ENCODE measurements around the gene ANKS6.

Gene ANKS6

GRCh38 chr9:98742325-98743280 is 53.8 kb downstream of the ANKS6 start:
- no peak for DNase-seq (ENCODE audit: low read depth, low spot score)
- no peak overlapping the region for H3K27ac ChIP-seq

GRCh38 chr9:98740226-98740881 is 56.0 kb downstream of the ANKS6 start:
- no peak overlapping the region for H3K27ac ChIP-seq
- DNase-seq (ENCODE audit: low read depth, low spot score), result no peak

- DNase-seq (ENCODE audit: low read depth, low spot score), result no peak
- H3K27ac ChIP-seq, result no peak overlapping the region
Measured at GRCh38 chr9:98738741-98739140, 57.6 kb downstream of the ANKS6 start.

- DNase-seq (ENCODE audit: low read depth, low spot score), result no peak
Measured at GRCh38 chr9:98736226-98736625, 60.1 kb downstream of the ANKS6 start.

GRCh38 chr9:98732801-98733200 is 63.6 kb downstream of the ANKS6 start:
- no peak overlapping the region for H3K27ac ChIP-seq
- no peak for DNase-seq (ENCODE audit: low read depth, low spot score)

More at GRCh38 chr9:98736226-98736625, 60.1 kb downstream of the ANKS6 start:
- H3K27ac ChIP-seq, result no peak overlapping the region

- no peak overlapping the region for H3K27ac ChIP-seq
- no peak for DNase-seq (ENCODE audit: low read depth, low spot score)
Measured at GRCh38 chr9:98732091-98732490, 64.3 kb downstream of the ANKS6 start.

- DNase-seq (ENCODE audit: low read depth, low spot score), result no peak
- no peak overlapping the region for H3K27ac ChIP-seq
Measured at GRCh38 chr9:98730871-98731270, 65.5 kb downstream of the ANKS6 start.

GRCh38 chr9:98728500-98728899 is 67.9 kb downstream of the ANKS6 start:
- DNase-seq (ENCODE audit: low read depth, low spot score), result no peak
- H3K27ac ChIP-seq, result no peak overlapping the region

GRCh38 chr9:98727428-98727827 is 68.9 kb downstream of the ANKS6 start:
- no peak for DNase-seq (ENCODE audit: low read depth, low spot score)
- H3K27ac ChIP-seq, result no peak overlapping the region

- no peak for DNase-seq (ENCODE audit: low read depth, low spot score)
- H3K27ac ChIP-seq, result no peak overlapping the region
Measured at GRCh38 chr9:98726735-98727134, 69.6 kb downstream of the ANKS6 start.

- DNase-seq (ENCODE audit: low read depth, low spot score), result no peak
Measured at GRCh38 chr9:98724810-98725530, 71.4 kb downstream of the ANKS6 start.

GRCh38 chr9:98721643-98722042 is 74.7 kb downstream of the ANKS6 start:
- DNase-seq (ENCODE audit: low read depth, low spot score), result no peak

More at GRCh38 chr9:98724810-98725530, 71.4 kb downstream of the ANKS6 start:
- no peak overlapping the region for H3K27ac ChIP-seq

GRCh38 chr9:98720402-98720801 is 76.0 kb downstream of the ANKS6 start:
- H3K27ac ChIP-seq, result no peak overlapping the region
- no peak for DNase-seq (ENCODE audit: low read depth, low spot score)

More at GRCh38 chr9:98721643-98722042, 74.7 kb downstream of the ANKS6 start:
- no peak overlapping the region for H3K27ac ChIP-seq

- no peak overlapping the region for H3K27ac ChIP-seq
- no peak for DNase-seq (ENCODE audit: low read depth, low spot score)
Measured at GRCh38 chr9:98719055-98719454, 77.3 kb downstream of the ANKS6 start.

- no peak for DNase-seq (ENCODE audit: low read depth, low spot score)
- H3K27ac ChIP-seq, result no peak overlapping the region
Measured at GRCh38 chr9:98714833-98715232, 81.5 kb downstream of the ANKS6 start.

GRCh38 chr9:98712987-98713386 is 83.4 kb downstream of the ANKS6 start:
- no peak for DNase-seq (ENCODE audit: low read depth, low spot score)
- no peak overlapping the region for H3K27ac ChIP-seq

GRCh38 chr9:98709968-98710965 is 86.1 kb downstream of the ANKS6 start:
- no peak for DNase-seq (ENCODE audit: low read depth, low spot score)
- H3K27ac ChIP-seq, result no peak overlapping the region

- no peak within 1 kb of the TSS for H3K27ac ChIP-seq
- DNase-seq (ENCODE audit: low read depth, low spot score), result no peak
Measured at GRCh38 chr9:98708933-98709911, 87.1 kb downstream of the ANKS6 start, which contains the start of gene GABBR2. Gene GABBR2, minus strand, starts transcription at chr9:98708935. Its CDS starts 198 bp downstream, at chr9:98708737.
